ENCODE results near the gene LAMA3.
A peak's percentile ranks its signal among the peaks of the same experiment; 100 is the strongest.

The LAMA3 gene

GRCh38 chr18:23876921-23877320 lies 187.7 kb downstream of the LAMA3 start:
- no peak overlapping the region for H3K9ac ChIP-seq
- H4K20me1 ChIP-seq, result no peaks in the 10 kb centered on the region
- H3K4me2 ChIP-seq, result no peak overlapping the region
- H3K4me1 ChIP-seq, result peaks cover 47% of the 10 kb centered on the region
- no peak overlapping the region for H3K4me3 ChIP-seq
- no peaks in the 10 kb centered on the region for H3K36me3 ChIP-seq
- no peak overlapping the region; the same call in 1 of the 2 replicates for H3K27ac ChIP-seq
- no peak for TF ChIP-seq Cebpa-rat (IDR thresholded peaks at IDR 0.05)
- H3K9me3 ChIP-seq, result no peaks in the 10 kb centered on the region
- no peaks in the 10 kb centered on the region; the same call in 1 of the 2 replicates for H3K27me3 ChIP-seq

- H3K9ac ChIP-seq, result no peak overlapping the region
- peaks cover 46% of the 10 kb centered on the region for H3K4me1 ChIP-seq
- TF ChIP-seq Cebpa-rat (IDR thresholded peaks at IDR 0.05), result no peak
- no peaks in the 10 kb centered on the region for H3K36me3 ChIP-seq
- H3K27me3 ChIP-seq, result no peaks in the 10 kb centered on the region; the same call in 1 of the 2 replicates
- H3K9me3 ChIP-seq, result no peaks in the 10 kb centered on the region
- H4K20me1 ChIP-seq, result no peaks in the 10 kb centered on the region
- H3K27ac ChIP-seq, result no peak overlapping the region
- no peak overlapping the region for H3K4me3 ChIP-seq
- H3K4me2 ChIP-seq, result no peak overlapping the region
These were observed 188.1 kb downstream of the LAMA3 start for GRCh38 chr18:23877371-23877770.

GRCh38 chr18:23878336-23878900 lies 189.2 kb downstream of the LAMA3 start:
- Histone ChIP-seq H3K36me3 (no peaks in the 10 kb centered on the region), H3K27me3 (no peaks in the 10 kb centered on the region; the same call in 1 of the 2 replicates), H3K4me1 (peaks cover 46% of the 10 kb centered on the region), H3K4me3 (no peak overlapping the region), H3K4me2 (peak overlapping the region; percentile 17), H4K20me1 (no peaks in the 10 kb centered on the region), H3K9me3 (no peaks in the 10 kb centered on the region), H3K9ac (0 out of 2 replicates have a peak overlapping the region, but pooled peaks have one; percentile 5), H3K27ac (peak overlapping the region; percentile 29; the same call in 1 of the 2 replicates)
- no peak for TF ChIP-seq Cebpa-rat (IDR thresholded peaks at IDR 0.05)

- Histone ChIP-seq H4K20me1 (no peaks in the 10 kb centered on the region), H3K27ac (no peak overlapping the region), H3K4me1 (peaks cover 46% of the 10 kb centered on the region), H3K36me3 (no peaks in the 10 kb centered on the region), H3K4me2 (no peak overlapping the region), H3K4me3 (no peak overlapping the region), H3K9ac (no peak overlapping the region), H3K27me3 (no peaks in the 10 kb centered on the region; the same call in 1 of the 2 replicates), H3K9me3 (no peaks in the 10 kb centered on the region)
- no peak for TF ChIP-seq Cebpa-rat (IDR thresholded peaks at IDR 0.05)
These were observed 189.9 kb downstream of the LAMA3 start for GRCh38 chr18:23879126-23879525.

- no peaks in the 10 kb centered on the region; the same call in 1 of the 2 replicates for H3K27me3 ChIP-seq
- H3K4me3 ChIP-seq, result no peak overlapping the region
- H4K20me1 ChIP-seq, result no peaks in the 10 kb centered on the region
- peaks cover 44% of the 10 kb centered on the region for H3K4me1 ChIP-seq
- H3K9ac ChIP-seq, result no peak overlapping the region
- H3K36me3 ChIP-seq, result no peaks in the 10 kb centered on the region
- TF ChIP-seq Cebpa-rat (IDR thresholded peaks at IDR 0.05), result no peak
- no peak overlapping the region for H3K4me2 ChIP-seq
- no peaks in the 10 kb centered on the region for H3K9me3 ChIP-seq
- no peak overlapping the region for H3K27ac ChIP-seq
These were observed 190.3 kb downstream of the LAMA3 start for GRCh38 chr18:23879544-23879943.

GRCh38 chr18:23879966-23880565 lies 190.8 kb downstream of the LAMA3 start:
- Histone ChIP-seq H3K9me3 (no peaks in the 10 kb centered on the region), H3K36me3 (no peaks in the 10 kb centered on the region), H3K27me3 (no peaks in the 10 kb centered on the region; the same call in 1 of the 2 replicates), H4K20me1 (no peaks in the 10 kb centered on the region), H3K27ac (no peak overlapping the region), H3K4me2 (no peak overlapping the region), H3K4me1 (peaks cover 44% of the 10 kb centered on the region), H3K9ac (no peak overlapping the region), H3K4me3 (no peak overlapping the region)
- no peak for TF ChIP-seq Cebpa-rat (IDR thresholded peaks at IDR 0.05)

GRCh38 chr18:23880931-23881617 lies 191.8 kb downstream of the LAMA3 start:
- H3K36me3 ChIP-seq, result no peaks in the 10 kb centered on the region
- no peak overlapping the region for H3K9ac ChIP-seq
- no peak overlapping the region for H3K4me3 ChIP-seq
- H3K4me2 ChIP-seq, result peak overlapping the region; percentile 16; the same call in 1 of the 2 replicates
- peaks cover 44% of the 10 kb centered on the region for H3K4me1 ChIP-seq
- H3K9me3 ChIP-seq, result no peaks in the 10 kb centered on the region
- no peak overlapping the region for H3K27ac ChIP-seq
- no peaks in the 10 kb centered on the region for H4K20me1 ChIP-seq
- TF ChIP-seq Cebpa-rat (IDR thresholded peaks at IDR 0.05), result no peak
- no peaks in the 10 kb centered on the region; the same call in 1 of the 2 replicates for H3K27me3 ChIP-seq

- Histone ChIP-seq H3K9ac (no peak overlapping the region), H3K4me2 (peak overlapping the region; percentile 16; the same call in 1 of the 2 replicates), H3K4me1 (peaks cover 44% of the 10 kb centered on the region)
These were observed 192.5 kb downstream of the LAMA3 start for GRCh38 chr18:23881778-23882177.

GRCh38 chr18:23882616-23883276 lies 193.5 kb downstream of the LAMA3 start:
- Histone ChIP-seq H3K36me3 (no peaks in the 10 kb centered on the region), H3K4me1 (peaks cover 53% of the 10 kb centered on the region), H3K27ac (no peak overlapping the region; the same call in 1 of the 2 replicates), H3K9ac (no peak overlapping the region), H3K27me3 (no peaks in the 10 kb centered on the region; the same call in 1 of the 2 replicates), H4K20me1 (no peaks in the 10 kb centered on the region), H3K9me3 (no peaks in the 10 kb centered on the region), H3K4me2 (peak overlapping the region; percentile 15; the same call in 1 of the 2 replicates), H3K4me3 (no peak overlapping the region)
- no peak for TF ChIP-seq Cebpa-rat (IDR thresholded peaks at IDR 0.05)

More at GRCh38 chr18:23881778-23882177, 192.5 kb downstream of the LAMA3 start:
- Histone ChIP-seq H3K27me3 (no peaks in the 10 kb centered on the region; the same call in 1 of the 2 replicates), H3K36me3 (no peaks in the 10 kb centered on the region), H3K4me3 (no peak overlapping the region), H3K27ac (no peak overlapping the region), H3K9me3 (no peaks in the 10 kb centered on the region), H4K20me1 (no peaks in the 10 kb centered on the region)
- no peak for TF ChIP-seq Cebpa-rat (IDR thresholded peaks at IDR 0.05)

All from BLaER1 (cell line).